Ishikawa (cell line): ENCODE results near the gene LINGO1.

Experiments
- MAX ChIP-seq: IDR thresholded peaks from 2 replicates; pipeline ENCODE4 v1.6.1; 2012
- USF1 ChIP-seq: IDR thresholded peaks from 2 replicates; pipeline ENCODE4 v1.6.1; 2012

GRCh38 chr15:77581896-77582569 is 50.7 kb downstream of the LINGO1 start:
- TF ChIP-seq MAX, result no peak
- no peak for TF ChIP-seq USF1
